ENCODE results near the gene HOXC9.

Gene HOXC9

GRCh38 chr12:54001283-54002187, 1.6 kb downstream of the HOXC9 start:
- Histone ChIP-seq H3K27me3 (ENCODE audit: insufficient read depth, low read depth, severe bottlenecking) (no peaks in the 10 kb centered on the region), H3K9me3 (ENCODE audit: severe bottlenecking) (no peaks in the 10 kb centered on the region), H3K27ac (no peak overlapping the region), H3K36me3 (peaks cover 4% of the 10 kb centered on the region), H3K4me3 (ENCODE audit: low read depth, low read length) (peak overlapping the region; percentile 86)
- DNase-seq = no peak
- TF ChIP-seq, protein P1, sequence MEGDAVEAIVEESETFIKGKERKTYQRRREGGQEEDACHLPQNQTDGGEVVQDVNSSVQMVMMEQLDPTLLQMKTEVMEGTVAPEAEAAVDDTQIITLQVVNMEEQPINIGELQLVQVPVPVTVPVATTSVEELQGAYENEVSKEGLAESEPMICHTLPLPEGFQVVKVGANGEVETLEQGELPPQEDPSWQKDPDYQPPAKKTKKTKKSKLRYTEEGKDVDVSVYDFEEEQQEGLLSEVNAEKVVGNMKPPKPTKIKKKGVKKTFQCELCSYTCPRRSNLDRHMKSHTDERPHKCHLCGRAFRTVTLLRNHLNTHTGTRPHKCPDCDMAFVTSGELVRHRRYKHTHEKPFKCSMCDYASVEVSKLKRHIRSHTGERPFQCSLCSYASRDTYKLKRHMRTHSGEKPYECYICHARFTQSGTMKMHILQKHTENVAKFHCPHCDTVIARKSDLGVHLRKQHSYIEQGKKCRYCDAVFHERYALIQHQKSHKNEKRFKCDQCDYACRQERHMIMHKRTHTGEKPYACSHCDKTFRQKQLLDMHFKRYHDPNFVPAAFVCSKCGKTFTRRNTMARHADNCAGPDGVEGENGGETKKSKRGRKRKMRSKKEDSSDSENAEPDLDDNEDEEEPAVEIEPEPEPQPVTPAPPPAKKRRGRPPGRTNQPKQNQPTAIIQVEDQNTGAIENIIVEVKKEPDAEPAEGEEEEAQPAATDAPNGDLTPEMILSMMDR (IDR thresholded peaks at IDR 0.05; ENCODE audit: low read depth, low read length) = no peak

GRCh38 chr12:54002278-54002914, 2.4 kb downstream of the HOXC9 start:
- DNase-seq = no peak
- Histone ChIP-seq H3K9me3 (ENCODE audit: severe bottlenecking) (no peaks in the 10 kb centered on the region), H3K36me3 (peaks cover 4% of the 10 kb centered on the region), H3K27ac (no peak overlapping the region), H3K27me3 (ENCODE audit: insufficient read depth, low read depth, severe bottlenecking) (no peaks in the 10 kb centered on the region), H3K4me3 (ENCODE audit: low read depth, low read length) (no peak overlapping the region)
- TF ChIP-seq, protein P1 (IDR thresholded peaks at IDR 0.05; ENCODE audit: low read depth, low read length) = no peak

- TF ChIP-seq, protein P1 (IDR thresholded peaks at IDR 0.05; ENCODE audit: low read depth, low read length) = no peak
- Histone ChIP-seq H3K27me3 (ENCODE audit: insufficient read depth, low read depth, severe bottlenecking) (no peaks in the 10 kb centered on the region), H3K27ac (no peak overlapping the region), H3K9me3 (ENCODE audit: severe bottlenecking) (no peaks in the 10 kb centered on the region), H3K36me3 (peaks cover 4% of the 10 kb centered on the region), H3K4me3 (ENCODE audit: low read depth, low read length) (no peak overlapping the region)
- DNase-seq = no peak
Observed at GRCh38 chr12:54002915-54003389, 3.0 kb downstream of the HOXC9 start.

GRCh38 chr12:54003625-54004024, 3.7 kb downstream of the HOXC9 start:
- no peak for DNase-seq
- Histone ChIP-seq H3K27me3 (ENCODE audit: insufficient read depth, low read depth, severe bottlenecking) (no peaks in the 10 kb centered on the region), H3K9me3 (ENCODE audit: severe bottlenecking) (no peaks in the 10 kb centered on the region), H3K36me3 (peaks cover 4% of the 10 kb centered on the region), H3K27ac (peak overlapping the region; percentile 36), H3K4me3 (ENCODE audit: low read depth, low read length) (no peak overlapping the region)
- TF ChIP-seq, protein P1 (IDR thresholded peaks at IDR 0.05; ENCODE audit: low read depth, low read length) = no peak

- no peak overlapping the region for H3K4me3 ChIP-seq (ENCODE audit: low read depth, low read length)
- H3K9me3 ChIP-seq (ENCODE audit: severe bottlenecking) = no peaks in the 10 kb centered on the region
- H3K27ac ChIP-seq = peak overlapping the region; percentile 36
- H3K36me3 ChIP-seq = peaks cover 4% of the 10 kb centered on the region
- TF ChIP-seq, protein P1 (IDR thresholded peaks at IDR 0.05; ENCODE audit: low read depth, low read length) = peak; percentile 28; the same call in 1 of the 2 replicates
- no peak for DNase-seq
- no peaks in the 10 kb centered on the region for H3K27me3 ChIP-seq (ENCODE audit: insufficient read depth, low read depth, severe bottlenecking)
Observed at GRCh38 chr12:54004063-54004840, 4.3 kb downstream of the HOXC9 start.
